Sigmoid colon (tissue), 4 donors: ENCODE measurements around the gene BCL2A1.

Experiments used
- CTCF ChIP-seq, 4 experiments: fragments of 450-650 bp in 3 of 4; fragments of 200-600 bp in 1 of 4; IDR thresholded peaks; one replicate each; pipeline ENCODE4 v1.5.1; 2016 to 2019; ENCODE audit warnings: antibody characterized with exemption in 4 of 4, mild to moderate bottlenecking in 3 of 4, moderate library complexity in 2 of 4
- EP300 ChIP-seq, 4 donors: sonication (generic); formaldehyde crosslinking; IDR thresholded peaks; one replicate each; pipeline ENCODE4 v1.6.1; 2017; ENCODE audit warnings: antibody characterized with exemption in 4 of 4
- POLR2A ChIP-seq, 2 donors: fragments of 450-650 bp; IDR thresholded peaks; one replicate each; pipeline ENCODE4 v1.6.1; 2016; ENCODE audit warnings: antibody characterized with exemption in 2 of 2, mild to moderate bottlenecking in 2 of 2, moderate library complexity in 2 of 2
- POLR2AphosphoS5 ChIP-seq, 4 donors: sonication (generic); formaldehyde crosslinking; IDR thresholded peaks; one replicate each; pipeline ENCODE4 v1.6.1; 2017; ENCODE audit warnings: antibody characterized with exemption in 4 of 4

GRCh38 chr15:80003171-80003570 is 32.2 kb upstream of the BCL2A1 start:
- no peak for TF ChIP-seq CTCF (IDR thresholded peaks at IDR 0.05)
- no peak for TF ChIP-seq POLR2A (IDR thresholded peaks at IDR 0.05)
- no peak for TF ChIP-seq POLR2AphosphoS5 (IDR thresholded peaks at IDR 0.05)
- TF ChIP-seq EP300 (IDR thresholded peaks at IDR 0.05): no peak
